Hematopoietic multipotent progenitor cell (in vitro differentiated cells): ENCODE data around the gene PLA2G2A. TPM values are rescaled to one million over a fixed set of nuclear protein-coding genes. Genes with fewer than 3 reads are reported as not detected.
"Not testable (repeated sequence)": the region's sequence is repeated elsewhere in the genome, so short reads cannot be mapped to it uniquely, and the experiment has no call there.

Experiments
- DNase-seq, 3 donors: peaks; one replicate each; pipeline ENCODE4 v3.0.0-alpha.2; 2011 to 2015; ENCODE audit warnings: low read depth in 2 of 3, low spot score in 2 of 3
- total RNA-seq: library from RNA; depleted of rRNA; stranded (reverse); fragments of >200 nt; gene quantifications from one replicate; pipeline ENCODE4 v1.2.3, GENCODE V29; 2012

PLA2G2A gene
- total RNA-seq, result not detected

- no peak for DNase-seq
Measured at GRCh38 chr1:19979494-19979977, at the start of gene PLA2G2A. PLA2G2A (minus strand) TSS chr1:19979618; CDS start chr1:19978773, 845 bp downstream.

GRCh38 chr1:20028726-20029125 is 49.3 kb upstream of the PLA2G2A start:
- no peak for DNase-seq

GRCh38 chr1:20028125-20028524 is 48.7 kb upstream of the PLA2G2A start:
- DNase-seq, result no peak

- no peak for DNase-seq
Measured at GRCh38 chr1:20017741-20018140, 38.3 kb upstream of the PLA2G2A start.

GRCh38 chr1:20014153-20014552 is 34.7 kb upstream of the PLA2G2A start:
- no peak for DNase-seq

- no peak for DNase-seq
Measured at GRCh38 chr1:20010016-20010415, 30.6 kb upstream of the PLA2G2A start.

GRCh38 chr1:20009212-20009611 is 29.8 kb upstream of the PLA2G2A start:
- no peak for DNase-seq

- no peak for DNase-seq
Measured at GRCh38 chr1:20008391-20008841, 29.0 kb upstream of the PLA2G2A start.

- not testable (repeated sequence) for DNase-seq
Measured at GRCh38 chr1:19998823-19999222, 19.4 kb upstream of the PLA2G2A start.

GRCh38 chr1:19990689-19991088 is 11.3 kb upstream of the PLA2G2A start:
- no peak for DNase-seq

GRCh38 chr1:19990182-19990582 is 10.8 kb upstream of the PLA2G2A start:
- not testable (repeated sequence) for DNase-seq

- no peak for DNase-seq
Measured at GRCh38 chr1:19988267-19989006, 9.0 kb upstream of the PLA2G2A start.

GRCh38 chr1:19987719-19988118 is 8.3 kb upstream of the PLA2G2A start:
- DNase-seq, result no peak

- DNase-seq, result not testable (repeated sequence)
Measured at GRCh38 chr1:19984409-19985016, 5.1 kb upstream of the PLA2G2A start.

- DNase-seq, result no peak
Measured at GRCh38 chr1:19981507-19982312, 2.3 kb upstream of the PLA2G2A start.

GRCh38 chr1:19981170-19981506 is 1.7 kb upstream of the PLA2G2A start:
- DNase-seq, result no peak

GRCh38 chr1:19980314-19980713 is 896 bp upstream of the PLA2G2A start:
- no peak for DNase-seq

- DNase-seq, result no peak
Measured at GRCh38 chr1:19978143-19978542, 1.3 kb downstream of the PLA2G2A start.

- no peak for DNase-seq
Measured at GRCh38 chr1:19976317-19977003, 3.0 kb downstream of the PLA2G2A start.

- no peak for DNase-seq
Measured at GRCh38 chr1:19975423-19976193, 3.8 kb downstream of the PLA2G2A start.
